Lower leg skin (tissue), 3 donors: ENCODE data around the gene CASTOR2.
"Not testable (repeated sequence)": the region's sequence is repeated elsewhere in the genome, so short reads cannot be mapped to it uniquely, and the experiment has no call there.

Experiments
- CTCF ChIP-seq, 3 donors: fragments of 450-650 bp; IDR thresholded peaks; one replicate each; pipeline ENCODE4 v1.5.1; 2016; ENCODE audit warnings: antibody characterized with exemption in 3 of 3, mild to moderate bottlenecking in 3 of 3, moderate library complexity in 2 of 3
- POLR2A ChIP-seq, 2 donors: fragments of 450-650 bp; IDR thresholded peaks; one replicate each; pipeline ENCODE4 v1.6.1; 2016 to 2017; ENCODE audit warnings: antibody characterized with exemption in 2 of 2, mild to moderate bottlenecking in 1 of 2, moderate library complexity in 1 of 2

- not testable (repeated sequence) for TF ChIP-seq CTCF, POLR2A (IDR thresholded peaks at IDR 0.05)
Observed at GRCh38 chr7:74923644-74924043, 40.9 kb upstream of the CASTOR2 start.
